Hepatocyte (in vitro differentiated cells): ENCODE data around the gene SPRYD7.

Experiments used
- EZH2 ChIP-seq: fragments of 200-600 bp; sonication (generic); IDR thresholded peaks from 2 replicates; pipeline ENCODE4 v1.6.1; 2016; ENCODE audit warnings: antibody characterized with exemption, mild to moderate bottlenecking, borderline replicate concordance
- TF ChIP-seq, protein P1 (sequence below): fragments of 200-600 bp; sonication (generic); IDR thresholded peaks from 2 replicates; pipeline ENCODE4 v1.5.1; 2016; ENCODE audit warnings: antibody characterized with exemption, mild to moderate bottlenecking; ENCODE audit not compliant: poor library complexity

DNA sequence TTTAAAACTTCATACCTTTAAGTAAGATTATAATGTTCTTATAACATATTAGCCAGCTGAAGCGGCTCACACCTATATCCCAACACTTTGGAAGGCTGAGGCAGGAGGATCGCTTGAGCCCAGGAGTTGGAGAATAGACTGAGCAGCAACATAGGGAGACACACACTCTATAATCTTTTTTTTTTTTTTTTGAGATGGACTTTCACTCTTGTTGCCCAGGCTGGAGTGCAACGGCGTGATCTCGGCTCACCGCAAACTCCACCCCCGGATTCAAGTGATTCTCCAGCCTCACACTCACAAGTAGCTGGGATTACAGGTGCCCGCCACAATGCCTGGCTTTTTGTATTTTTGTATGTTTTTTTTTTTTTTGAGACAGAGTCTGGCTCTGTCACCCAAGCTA lies 37.3 kb downstream of the SPRYD7 start:
- TF ChIP-seq, protein P1, sequence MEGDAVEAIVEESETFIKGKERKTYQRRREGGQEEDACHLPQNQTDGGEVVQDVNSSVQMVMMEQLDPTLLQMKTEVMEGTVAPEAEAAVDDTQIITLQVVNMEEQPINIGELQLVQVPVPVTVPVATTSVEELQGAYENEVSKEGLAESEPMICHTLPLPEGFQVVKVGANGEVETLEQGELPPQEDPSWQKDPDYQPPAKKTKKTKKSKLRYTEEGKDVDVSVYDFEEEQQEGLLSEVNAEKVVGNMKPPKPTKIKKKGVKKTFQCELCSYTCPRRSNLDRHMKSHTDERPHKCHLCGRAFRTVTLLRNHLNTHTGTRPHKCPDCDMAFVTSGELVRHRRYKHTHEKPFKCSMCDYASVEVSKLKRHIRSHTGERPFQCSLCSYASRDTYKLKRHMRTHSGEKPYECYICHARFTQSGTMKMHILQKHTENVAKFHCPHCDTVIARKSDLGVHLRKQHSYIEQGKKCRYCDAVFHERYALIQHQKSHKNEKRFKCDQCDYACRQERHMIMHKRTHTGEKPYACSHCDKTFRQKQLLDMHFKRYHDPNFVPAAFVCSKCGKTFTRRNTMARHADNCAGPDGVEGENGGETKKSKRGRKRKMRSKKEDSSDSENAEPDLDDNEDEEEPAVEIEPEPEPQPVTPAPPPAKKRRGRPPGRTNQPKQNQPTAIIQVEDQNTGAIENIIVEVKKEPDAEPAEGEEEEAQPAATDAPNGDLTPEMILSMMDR = no peak
- TF ChIP-seq EZH2 = no peak
